Activated T-cell treated with anti-CD3 and anti-CD28 coated beads for 24 hours (primary cell): ENCODE results near the gene ZNF75A.
A peak's percentile ranks its signal among the peaks of the same experiment; 100 is the strongest.

Experiments used
- DNase-seq: peaks from one replicate; pipeline ENCODE4 v3.0.0-alpha.2; 2020; ENCODE audit warnings: low read depth

Gene ZNF75A

GRCh38 chr16:3289998-3290673 is 15.2 kb upstream of the ZNF75A start:
- DNase-seq = no peak

GRCh38 chr16:3292604-3293003 is 12.7 kb upstream of the ZNF75A start:
- no peak for DNase-seq

GRCh38 chr16:3295209-3295608 is 10.1 kb upstream of the ZNF75A start:
- DNase-seq = no peak

- no peak for DNase-seq
These were observed 9.5 kb upstream of the ZNF75A start for GRCh38 chr16:3295783-3296182.

GRCh38 chr16:3304370-3304769 is 927 bp upstream of the ZNF75A start:
- no peak for DNase-seq

- no peak for DNase-seq
These were observed 781 bp downstream of the ZNF75A start for GRCh38 chr16:3306078-3306477.

- DNase-seq = no peak
These were observed 6.2 kb downstream of the ZNF75A start for GRCh38 chr16:3311496-3311895.

GRCh38 chr16:3317315-3317999 is 12.2 kb downstream of the ZNF75A start:
- no peak for DNase-seq

GRCh38 chr16:3321816-3322215 is 16.5 kb downstream of the ZNF75A start:
- no peak for DNase-seq

- no peak for DNase-seq
These were observed 22.2 kb downstream of the ZNF75A start for GRCh38 chr16:3327514-3327913.

- DNase-seq = no peak
These were observed 22.8 kb downstream of the ZNF75A start for GRCh38 chr16:3328104-3328503.

GRCh38 chr16:3328643-3329042 is 23.3 kb downstream of the ZNF75A start:
- DNase-seq = no peak

GRCh38 chr16:3346041-3346440 is 40.7 kb downstream of the ZNF75A start:
- no peak for DNase-seq

- no peak for DNase-seq
These were observed 42.3 kb downstream of the ZNF75A start for GRCh38 chr16:3347586-3347985.

GRCh38 chr16:3348547-3349167 is 43.4 kb downstream of the ZNF75A start:
- DNase-seq = no peak

GRCh38 chr16:3349175-3349574 is 43.9 kb downstream of the ZNF75A start:
- DNase-seq = no peak

- no peak for DNase-seq
These were observed 50.3 kb downstream of the ZNF75A start, which contains the start of gene OR2C1 for GRCh38 chr16:3355589-3355988. TSS of gene OR2C1 (plus strand) at chr16:3355889. CDS start at chr16:3355941, 52 bp downstream.

- no peak for DNase-seq
These were observed 50.8 kb downstream of the ZNF75A start for GRCh38 chr16:3356118-3356517.

- DNase-seq = no peak
These were observed 53.6 kb downstream of the ZNF75A start for GRCh38 chr16:3358871-3359270.

GRCh38 chr16:3362931-3363330 is 57.6 kb downstream of the ZNF75A start:
- DNase-seq = no peak

- no peak for DNase-seq
These were observed 58.5 kb downstream of the ZNF75A start for GRCh38 chr16:3363793-3364192.

GRCh38 chr16:3364774-3365427 is 59.6 kb downstream of the ZNF75A start:
- peak; percentile 81 for DNase-seq
